Measurements from ENCODE around the gene GPR15. TPM values are rescaled to one million over a fixed set of nuclear protein-coding genes. Genes with fewer than 3 reads are reported as not detected.

Gene GPR15
- under 1 TPM in 2 of 8 experiments, not detected in 6; 0.35 to 0.81 TPM for total RNA-seq

GRCh38 chr3:98531622-98532274 is at the start of gene GPR15:
GPR15 (plus strand) TSS chr3:98531978; CDS start chr3:98532034, 56 bp downstream.
- Histone ChIP-seq H3K4me3 (no peak within 1 kb of the TSS), H3K27ac (no peak within 1 kb of the TSS), H3K4me1 (replicated peaks in 1 of 2) (peaks cover 0 to 7% of the 10 kb centered on the region in 2 donors)
- WGBS, 10 experiments = 38 to 100% (median 70%) methylated on average over 1 to 7 of the region's 7 CpGs; no CpG with 5 or more reads in 1 of the 10 experiments
- ATAC-seq (replicated peaks in 6 of 8) = no peak
- in situ Hi-C loops (cut with MboI; ENCODE audit: low pct_unique_long_range_greater_than_20kb in 2 of 9, low sequenced_read_pairs in 9 of 9, unreplicated experiment in 9 of 9) = no loop called here

GRCh38 chr3:98482717-98483482 is 48.9 kb upstream of the GPR15 start:
- Histone ChIP-seq H3K4me1 (replicated peaks in 1 of 2) (no peaks in the 10 kb centered on the region), H3K27ac (no peak overlapping the region), H3K4me3 (no peak overlapping the region)
- ATAC-seq (replicated peaks in 6 of 8) = no peak
- in situ Hi-C loops (cut with MboI; ENCODE audit: low pct_unique_long_range_greater_than_20kb in 2 of 9, low sequenced_read_pairs in 9 of 9, unreplicated experiment in 9 of 9) = loop anchor here in 1 of 9 experiments (25.0 kb wide), 1 partner anchor 96 kb away; the partner anchor contains the start of gene OR5K3
- 0 to 100% (median 49%) methylated on average over 1 to 2 of the region's 3 CpGs; no CpG with 5 or more reads in 3 of the 10 experiments for WGBS, 10 experiments

- in situ Hi-C loops (cut with MboI; ENCODE audit: low pct_unique_long_range_greater_than_20kb in 2 of 9, low sequenced_read_pairs in 9 of 9, unreplicated experiment in 9 of 9) = loop anchor here in 1 of 9 experiments (25.0 kb wide), 1 partner anchor 96 kb away; the partner anchor contains the start of gene OR5K3
- no peak overlapping the region for H3K27ac ChIP-seq
- no peak overlapping the region for H3K4me3 ChIP-seq
- no peaks in the 10 kb centered on the region for H3K4me1 ChIP-seq (replicated peaks in 1 of 2)
- 0 to 93% (median 72%) methylated on average over 1 to 3 of the region's 3 CpGs; no CpG with 5 or more reads in 1 of the 10 experiments for WGBS, 10 experiments
- no peak for ATAC-seq (replicated peaks in 6 of 8)
These were observed 48.2 kb upstream of the GPR15 start for GRCh38 chr3:98483626-98484025.

- ATAC-seq (replicated peaks in 6 of 8) = no peak
- Histone ChIP-seq H3K4me1 (replicated peaks in 1 of 2) (no peaks in the 10 kb centered on the region), H3K4me3 (no peak within 1 kb of the TSS), H3K27ac (no peak within 1 kb of the TSS)
- in situ Hi-C loops (cut with MboI; ENCODE audit: low pct_unique_long_range_greater_than_20kb in 2 of 9, low sequenced_read_pairs in 9 of 9, unreplicated experiment in 9 of 9) = loop anchor here in 1 of 9 experiments (25.0 kb wide), 1 partner anchor 110 kb away; the partner anchor contains the start of gene OR5K3
- WGBS, 10 experiments = 0 to 100% (median 55%) methylated on average over 1 to 2 of the region's 2 CpGs; no CpG with 5 or more reads in 2 of the 10 experiments
These were observed 34.4 kb upstream of the GPR15 start, which contains the start of gene OR5K2 for GRCh38 chr3:98497381-98497780. OR5K2 (plus strand) TSS chr3:98497681; CDS start chr3:98497681, 0 bp downstream.

GRCh38 chr3:98500019-98500418 is 31.8 kb upstream of the GPR15 start:
- 31 to 98% (median 77%) methylated on average over 2 to 4 of the region's 4 CpGs for WGBS, 10 experiments

GRCh38 chr3:98501270-98501669 is 30.5 kb upstream of the GPR15 start:
- no peak for ATAC-seq (replicated peaks in 6 of 8)
- WGBS, 10 experiments = 56 to 100% (median 78%) methylated on average over 1 to 4 of the region's 4 CpGs
- Histone ChIP-seq H3K27ac (no peak overlapping the region), H3K4me1 (replicated peaks in 1 of 2) (no peaks in the 10 kb centered on the region), H3K4me3 (no peak overlapping the region)
- in situ Hi-C loops (cut with MboI; ENCODE audit: low pct_unique_long_range_greater_than_20kb in 2 of 9, low sequenced_read_pairs in 9 of 9, unreplicated experiment in 9 of 9) = no loop called here

More at GRCh38 chr3:98500019-98500418, 31.8 kb upstream of the GPR15 start:
- Histone ChIP-seq H3K4me1 (replicated peaks in 1 of 2) (no peaks in the 10 kb centered on the region), H3K27ac (no peak overlapping the region), H3K4me3 (no peak overlapping the region)
- ATAC-seq (replicated peaks in 6 of 8) = peak in 1 of 8 experiments; percentile 62
- in situ Hi-C loops (cut with MboI; ENCODE audit: low pct_unique_long_range_greater_than_20kb in 2 of 9, low sequenced_read_pairs in 9 of 9, unreplicated experiment in 9 of 9) = no loop called here

GRCh38 chr3:98501863-98502576 is 29.8 kb upstream of the GPR15 start:
- no peak overlapping the region for H3K4me3 ChIP-seq
- in situ Hi-C loops (cut with MboI; ENCODE audit: low pct_unique_long_range_greater_than_20kb in 2 of 9, low sequenced_read_pairs in 9 of 9, unreplicated experiment in 9 of 9) = no loop called here
- ATAC-seq (replicated peaks in 6 of 8) = peak in 3 of 8 experiments; percentile 24 to 51 (median 36)
- no peak overlapping the region for H3K27ac ChIP-seq
- no peaks in the 10 kb centered on the region for H3K4me1 ChIP-seq (replicated peaks in 1 of 2)
- 49 to 100% (median 91%) methylated on average over 3 to 5 of the region's 5 CpGs for WGBS, 10 experiments

GRCh38 chr3:98504539-98504938 is 27.2 kb upstream of the GPR15 start:
- Histone ChIP-seq H3K27ac (no peak overlapping the region), H3K4me1 (replicated peaks in 1 of 2) (no peaks in the 10 kb centered on the region), H3K4me3 (no peak overlapping the region)
- in situ Hi-C loops (cut with MboI; ENCODE audit: low pct_unique_long_range_greater_than_20kb in 2 of 9, low sequenced_read_pairs in 9 of 9, unreplicated experiment in 9 of 9) = no loop called here
- WGBS, 10 experiments = 37 to 100% (median 80%) methylated on average over 1 to 4 of the region's 4 CpGs; no CpG with 5 or more reads in 1 of the 10 experiments
- no peak for ATAC-seq (replicated peaks in 6 of 8)

- Histone ChIP-seq H3K4me3 (no peak overlapping the region), H3K27ac (no peak overlapping the region), H3K4me1 (replicated peaks in 1 of 2) (no peaks in the 10 kb centered on the region)
- WGBS, 10 experiments = 88 to 100% (median 100%) methylated on average over 1 to 2 of the region's 2 CpGs
- in situ Hi-C loops (cut with MboI; ENCODE audit: low pct_unique_long_range_greater_than_20kb in 2 of 9, low sequenced_read_pairs in 9 of 9, unreplicated experiment in 9 of 9) = no loop called here
- no peak for ATAC-seq (replicated peaks in 6 of 8)
These were observed 23.2 kb upstream of the GPR15 start for GRCh38 chr3:98508582-98508981.

- no peaks in the 10 kb centered on the region for H3K4me1 ChIP-seq (replicated peaks in 1 of 2)
- in situ Hi-C loops (cut with MboI; ENCODE audit: low pct_unique_long_range_greater_than_20kb in 2 of 9, low sequenced_read_pairs in 9 of 9, unreplicated experiment in 9 of 9) = no loop called here
- H3K4me3 ChIP-seq = no peak overlapping the region
- peak in 1 of 8 experiments; percentile 4 for ATAC-seq (replicated peaks in 6 of 8)
- H3K27ac ChIP-seq = no peak overlapping the region
- 57 to 100% (median 87%) methylated on average over 1 to 4 of the region's 4 CpGs for WGBS, 10 experiments
These were observed 19.2 kb upstream of the GPR15 start for GRCh38 chr3:98512576-98512975.

- Histone ChIP-seq H3K4me3 (no peak overlapping the region), H3K4me1 (replicated peaks in 1 of 2) (no peaks in the 10 kb centered on the region), H3K27ac (no peak overlapping the region)
- in situ Hi-C loops (cut with MboI; ENCODE audit: low pct_unique_long_range_greater_than_20kb in 2 of 9, low sequenced_read_pairs in 9 of 9, unreplicated experiment in 9 of 9) = no loop called here
- ATAC-seq (replicated peaks in 6 of 8) = peak in 7 of 8 experiments; percentile 27 to 98 (median 80)
- 0 to 92% (median 63%) methylated on average over 1 to 3 of the region's 4 CpGs; no CpG with 5 or more reads in 1 of the 10 experiments for WGBS, 10 experiments
These were observed 18.7 kb upstream of the GPR15 start for GRCh38 chr3:98513091-98513511.

GRCh38 chr3:98513736-98514135 is 18.0 kb upstream of the GPR15 start:
- in situ Hi-C loops (cut with MboI; ENCODE audit: low pct_unique_long_range_greater_than_20kb in 2 of 9, low sequenced_read_pairs in 9 of 9, unreplicated experiment in 9 of 9) = no loop called here
- Histone ChIP-seq H3K4me1 (replicated peaks in 1 of 2) (no peaks in the 10 kb centered on the region), H3K4me3 (no peak overlapping the region), H3K27ac (no peak overlapping the region)
- 80 to 100% (median 95%) methylated on average over 1 to 3 of the region's 3 CpGs for WGBS, 10 experiments
- no peak for ATAC-seq (replicated peaks in 6 of 8)

All from motor neuron (in vitro differentiated cells).